K562 (cell line): ENCODE results near the gene NPTXR. TPM values are rescaled to one million over a fixed set of nuclear protein-coding genes. Genes with fewer than 3 reads are reported as not detected.

Experiments
- ATAC-seq: fragments of 200-7000 bp; cut with Tn5 transposase; 3 replicates; pipeline ENCODE4 v1.9.1; 2020; ENCODE audit warnings: moderate library complexity
- BruUV-seq: library from RNA; stranded (reverse); fragments of 400-500 nt; replicated peaks from 2 replicates; lab custom pipeline; 2021; lab: Mats Ljungman, UMichigan
- CTCF ChIA-PET: fragments of 300-600 bp; formaldehyde crosslinking; extraction: SDS; loops from one replicate; lab custom pipeline; 2021; ENCODE audit warnings: low intra/inter-chr PET ratio; lab: Yijun Ruan, JAX
- POLR2A ChIA-PET: fragments of 300-600, 350-650 bp; sonication (Branson Sonifier 250); formaldehyde crosslinking; extraction: SDS; loops from one replicate; lab custom pipeline; 2021; ENCODE audit warnings: antibody characterized with exemption, inconsistent platforms; lab: Yijun Ruan, JAX
- DNase-seq, 4 experiments: peaks; one replicate each; pipeline versions ENCODE4 v3.0.0 to v3.0.0-alpha.2; 2011 to 2018; ENCODE audit warnings: low spot score in 3 of 4, mixed read lengths in 3 of 4; ENCODE audit errors: extremely low read depth in 1 of 4
- FAIRE-seq: peaks from 2 replicates; lab custom pipeline; 2011; peaks lifted over from hg19 to GRCh38; lab: Jason Lieb, UNC
- H2AFZ ChIP-seq: 2 replicates; pipeline ENCODE4 v1.6.0; 2011; ENCODE audit warnings: low read depth, low read length, control low read depth, inconsistent platforms
- H3K27ac ChIP-seq: fragments of 200-600 bp; 3 replicates; pipeline ENCODE4 v1.8.0; 2011; ENCODE audit warnings: low read depth, mild to moderate bottlenecking, control low read depth, inconsistent platforms, low read length, moderate library complexity, mixed read lengths; ENCODE audit errors: extremely low read depth
- H3K27me3 ChIP-seq, 2 experiments: fragments of 300-600 bp in 1 of 2; 2 replicates in 1 of 2; 3 replicates in 1 of 2; pipeline versions ENCODE4 v1.6.0 to v1.8.0; 2011; ENCODE audit warnings: inconsistent platforms in 2 of 2, low read length in 2 of 2, mild to moderate bottlenecking in 1 of 2, mixed read lengths in 1 of 2, moderate library complexity in 1 of 2; ENCODE audit not compliant: control insufficient read depth in 2 of 2, insufficient read depth in 2 of 2
- H3K36me3 ChIP-seq: fragments of 300-600 bp; 3 replicates; pipeline ENCODE4 v1.8.0; 2011; ENCODE audit warnings: mild to moderate bottlenecking, low read length, inconsistent platforms; ENCODE audit not compliant: control insufficient read depth, insufficient read depth
- H3K4me1 ChIP-seq, 2 experiments: fragments of 200-600 bp in 1 of 2; replicated peaks in 1 of 2; 2 replicates in 1 of 2; 3 replicates in 1 of 2; pipeline versions ENCODE4 v1.5.1 to v1.8.0; 2011; ENCODE audit warnings: inconsistent platforms in 2 of 2, low read length in 2 of 2, mild to moderate bottlenecking in 1 of 2, mixed read lengths in 1 of 2, moderate library complexity in 1 of 2; ENCODE audit not compliant: control insufficient read depth in 2 of 2, insufficient read depth in 2 of 2
- H3K4me2 ChIP-seq: 2 replicates; pipeline ENCODE4 v1.6.1; 2011; ENCODE audit warnings: low read length, control low read depth, inconsistent platforms, mixed read lengths; ENCODE audit not compliant: insufficient read depth
- H3K4me3 ChIP-seq: fragments of 200-600 bp; sonication (generic), shearing (Covaris generic); 2 replicates; pipeline ENCODE4 v1.5.1; 2016; ENCODE audit warnings: control low read depth, inconsistent platforms
- H3K79me2 ChIP-seq: fragments of 200-600 bp; 3 replicates; pipeline ENCODE4 v1.8.0; 2011; ENCODE audit warnings: low read length, inconsistent platforms; ENCODE audit not compliant: control insufficient read depth, insufficient read depth
- H3K9ac ChIP-seq, 2 experiments: 2 replicates each; pipeline versions ENCODE4 v1.6.0 to v1.6.1; 2011; ENCODE audit warnings: low read depth in 2 of 2, low read length in 2 of 2, control low read depth in 1 of 2, inconsistent platforms in 1 of 2, mild to moderate bottlenecking in 1 of 2, mixed read lengths in 1 of 2; ENCODE audit not compliant: insufficient read depth in 1 of 2
- H3K9me1 ChIP-seq: one replicate; pipeline ENCODE4 v1.6.0; 2011; ENCODE audit warnings: inconsistent platforms, mild to moderate bottlenecking, low read length, moderate library complexity; ENCODE audit not compliant: control insufficient read depth, insufficient read depth
- H3K9me3 ChIP-seq: replicated peaks from 2 replicates; pipeline ENCODE4 v1.5.1; 2011; ENCODE audit warnings: low read depth, low read length, inconsistent platforms; ENCODE audit not compliant: control insufficient read depth, insufficient read depth
- H4K20me1 ChIP-seq: replicated peaks from 2 replicates; pipeline ENCODE4 v1.6.1; 2011; ENCODE audit warnings: low read length, inconsistent platforms, mixed read lengths; ENCODE audit not compliant: control insufficient read depth, insufficient read depth
- BRF2 ChIP-seq: IDR thresholded peaks from 3 replicates; pipeline ENCODE4 v1.6.1; 2011; ENCODE audit warnings: borderline replicate concordance, mild to moderate bottlenecking; ENCODE audit not compliant: insufficient read length, insufficient read depth
- HMGXB4 ChIP-seq: sonication (generic); formaldehyde crosslinking; IDR thresholded peaks from 2 replicates; pipeline ENCODE4 v1.8.1; 2023; ENCODE audit warnings: mild to moderate bottlenecking, missing genetic modification reagents
- MCM3 ChIP-seq: fragments of 450-650 bp; IDR thresholded peaks from 2 replicates; pipeline ENCODE4 v1.6.1; 2016
- NRF1 ChIP-seq, 2 experiments: fragments of 450-650 bp; IDR thresholded peaks in 1 of 2; conservative IDR thresholded peaks in 1 of 2; 2 replicates each; pipeline ENCODE4 v1.6.1; 2014; ENCODE audit warnings: mild to moderate bottlenecking in 2 of 2
- RBM39 ChIP-seq: fragments of 200-400 bp; formaldehyde crosslinking; optimal IDR thresholded peaks from 2 replicates; pipeline ENCODE3; 2018; ENCODE audit warnings: low read depth, low read length
- STAT5B ChIP-seq: fragments of 250-450 bp; sonication (Bioruptor Pico); IDR thresholded peaks from 2 replicates; pipeline ENCODE4 v1.8.0; 2021; ENCODE audit warnings: mild to moderate bottlenecking, inconsistent platforms
- TRIM28 ChIP-seq: fragments of 450-650 bp; IDR thresholded peaks from 2 replicates; pipeline ENCODE4 v1.6.1; 2017
- ZNF311 ChIP-seq: fragments of 250-450 bp; sonication (Bioruptor Pico); IDR thresholded peaks from 2 replicates; pipeline ENCODE4 v1.4.0; 2020; ENCODE audit warnings: mild to moderate bottlenecking, moderate library complexity
- WGBS: fragments of 100-300 bp; shearing (Covaris generic); methylation state at CpG from one replicate; pipeline ENCODE4 v1.1.6; 2016; ENCODE audit warnings: low coverage, mixed read lengths; ENCODE audit not compliant: insufficient coverage; ENCODE audit errors: missing lambda C conversion rate; 5-methylcytosine and 5-hydroxymethylcytosine counted together
- in situ Hi-C: fragments of 300-500 bp; cut with MboI; formaldehyde crosslinking; loops from 4 replicates; pipeline ENCODE4 v1.15.0; 2018; ENCODE audit warnings: inconsistent platforms, mixed read lengths
- intact Hi-C: fragments of 100-400 bp; cut with micrococcal nuclease; formaldehyde crosslinking; loops from 2 replicates; pipeline ENCODE4 v1.14.2; 2022
- polyA plus RNA-seq, 8 experiments: library from polyadenylated mRNA; depleted of rRNA in 4 of 8; stranded (reverse) in 5 of 8; unstranded in 3 of 8; fragments of >200 nt; fragmentation: Nextera tagmentation in 2 of 8; fragmentation: Illumina TruSeq in 1 of 8; extraction: Ambion mirVana in 2 of 8; extraction: Trizol in 1 of 8; gene quantifications; 2 replicates each; pipeline versions ENCODE4 v1.2.1 to v1.2.3, GENCODE V29; 2011 to 2014; ENCODE audit warnings: inconsistent platforms in 1 of 8, missing spikeins in 1 of 8
- total RNA-seq, 7 experiments: library from RNA; depleted of rRNA in 6 of 7; stranded (reverse); fragments of >200 nt in 6 of 7; fragmentation: Illumina TruSeq in 2 of 7; extraction: Trizol in 2 of 7; gene quantifications; 2 replicates each; pipeline versions ENCODE4 v1.2.1 to v1.2.3, GENCODE V29; 2011 to 2021; ENCODE audit warnings: low replicate concordance in 1 of 7

NPTXR gene
- total and polyA plus RNA-seq, 9 of the 15 experiments (the other 6 are each of a cell fraction or from before 2014, with no cell fraction given), result 0.01 to 3.1 (median 1.1) TPM

DNA sequence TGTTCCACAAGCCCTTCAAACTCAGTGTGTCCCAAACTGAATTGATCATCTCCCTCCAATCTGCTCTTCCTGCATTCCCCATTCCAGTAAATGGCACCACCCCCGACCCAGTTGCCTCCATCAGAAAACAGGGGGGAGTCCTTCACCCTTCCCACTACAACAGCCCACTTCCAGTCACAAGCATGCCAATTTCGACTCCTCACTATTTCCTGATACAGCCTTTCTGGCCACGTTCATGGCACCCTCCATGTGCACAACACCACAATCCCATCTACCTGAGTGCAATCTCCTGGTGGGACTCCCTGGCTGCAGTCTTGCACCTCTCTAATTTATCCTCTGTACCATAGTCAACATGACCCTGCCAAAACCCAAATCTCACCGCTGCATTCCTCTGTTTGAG is 48.3 kb downstream of the NPTXR start:
- peaks cover 5% of the 10 kb centered on the region; the same call in 1 of the 2 replicates for H3K9me3 ChIP-seq
- no peak overlapping the region for H3K4me2 ChIP-seq
- ATAC-seq (no peak), FAIRE-seq (no peak), DNase-seq (no peak)
- peaks cover 0 to 11% of the 10 kb centered on the region in 2 experiments; a peak in 2 of 5 replicates for H3K4me1 ChIP-seq
- H3K36me3 ChIP-seq, result no peaks in the 10 kb centered on the region
- ChIA-PET POLR2A (no interaction called here), CTCF (no interaction called here)
- H3K4me3 ChIP-seq, result no peak overlapping the region
- no peak overlapping the region for H3K27ac ChIP-seq
- no peak overlapping the region for H2AFZ ChIP-seq
- H4K20me1 ChIP-seq, result no peaks in the 10 kb centered on the region
- intact Hi-C loops, result no loop called here
- no peak overlapping the region for H3K9ac ChIP-seq
- no peaks in the 10 kb centered on the region for H3K9me1 ChIP-seq
- H3K27me3 ChIP-seq, result peaks cover 0 to 5% of the 10 kb centered on the region in 2 experiments; a peak in 1 of 5 replicates
- H3K79me2 ChIP-seq, result peaks cover 9% of the 10 kb centered on the region
- TF ChIP-seq NRF1 (conservative IDR thresholded peaks at IDR 0.05 in 1 of 2, IDR thresholded peaks at IDR 0.05 in 1 of 2), result no peak
- no peak for TF ChIP-seq HMGXB4
- no peak for TF ChIP-seq MCM3
- no peak for TF ChIP-seq RBM39
- no peak for TF ChIP-seq BRF2
- TF ChIP-seq TRIM28, result no peak
- TF ChIP-seq STAT5B, result no peak
- no peak for TF ChIP-seq ZNF311
- WGBS, result 34% methylated on average over 3 of the region's 4 CpGs
- in situ Hi-C loops, result no loop called here
- no TSS peak for BruUV-seq
